NCI-H1092 treated with DMSO at 0.1 percent for 48 hours (cell line): ENCODE measurements around the gene AOC3.
"Not testable (repeated sequence)": the region's sequence is repeated elsewhere in the genome, so short reads cannot be mapped to it uniquely, and the experiment has no call there.

Source experiments
- DNase-seq: peaks from one replicate; lab custom pipeline; 2025; lab: John Stamatoyannopoulos, UW

AOC3 gene

GRCh38 chr17:42844761-42845555 is 6.0 kb upstream of the AOC3 start:
- DNase-seq: no peak

GRCh38 chr17:42845556-42845917 is 5.5 kb upstream of the AOC3 start:
- DNase-seq: no peak

GRCh38 chr17:42845918-42846593 is 4.9 kb upstream of the AOC3 start:
- no peak for DNase-seq

- DNase-seq: no peak
Observed at GRCh38 chr17:42846594-42847280, 4.3 kb upstream of the AOC3 start.

GRCh38 chr17:42848093-42848492 is 2.9 kb upstream of the AOC3 start:
- DNase-seq: no peak

- DNase-seq: no peak
Observed at GRCh38 chr17:42849031-42849430, 2.0 kb upstream of the AOC3 start.

GRCh38 chr17:42849451-42850181 is 1.4 kb upstream of the AOC3 start:
- DNase-seq: no peak

- DNase-seq: not testable (repeated sequence)
Observed at GRCh38 chr17:42851371-42852240, 607 bp downstream of the AOC3 start.

GRCh38 chr17:42852351-42852750 is 1.4 kb downstream of the AOC3 start:
- no peak for DNase-seq

GRCh38 chr17:42853004-42853403 is 2.0 kb downstream of the AOC3 start:
- no peak for DNase-seq

GRCh38 chr17:42853597-42853967 is 2.6 kb downstream of the AOC3 start:
- DNase-seq: no peak

GRCh38 chr17:42853968-42854790 is 3.2 kb downstream of the AOC3 start:
- DNase-seq: no peak

- no peak for DNase-seq
Observed at GRCh38 chr17:42855048-42855596, 4.1 kb downstream of the AOC3 start.

- not testable (repeated sequence) for DNase-seq
Observed at GRCh38 chr17:42856093-42856492, 5.1 kb downstream of the AOC3 start.

- DNase-seq: not testable (repeated sequence)
Observed at GRCh38 chr17:42856516-42856915, 5.5 kb downstream of the AOC3 start.

GRCh38 chr17:42857389-42857788 is 6.4 kb downstream of the AOC3 start:
- DNase-seq: no peak

- no peak for DNase-seq
Observed at GRCh38 chr17:42865638-42866094, 14.7 kb downstream of the AOC3 start.

- DNase-seq: no peak
Observed at GRCh38 chr17:42866216-42866615, 15.2 kb downstream of the AOC3 start.

- no peak for DNase-seq
Observed at GRCh38 chr17:42866631-42867575, 15.9 kb downstream of the AOC3 start.
